ENCODE measurements around the gene GPLD1. TPM values are rescaled to one million over a fixed set of nuclear protein-coding genes. Genes with fewer than 3 reads are reported as not detected.

The GPLD1 gene
- total RNA-seq, 1 experiment from 2014 or later, result 0.71 TPM

- in situ Hi-C loops (cut with HindIII; ENCODE audit: low sequenced_read_pairs), result no loop called here
- DNase-seq (ENCODE audit: low spot score), result no peak
These were observed 24.9 kb downstream of the GPLD1 start for GRCh38 chr6:24464253-24465038.

- in situ Hi-C loops (cut with HindIII; ENCODE audit: low sequenced_read_pairs), result no loop called here
These were observed 28.4 kb downstream of the GPLD1 start for GRCh38 chr6:24460966-24461365.

GRCh38 chr6:24458941-24459340 lies 30.4 kb downstream of the GPLD1 start:
- in situ Hi-C loops (cut with HindIII; ENCODE audit: low sequenced_read_pairs), result no loop called here

More at GRCh38 chr6:24460966-24461365, 28.4 kb downstream of the GPLD1 start:
- no peak for DNase-seq (ENCODE audit: low spot score)

GRCh38 chr6:24458134-24458533 lies 31.2 kb downstream of the GPLD1 start:
- DNase-seq (ENCODE audit: low spot score), result no peak
- in situ Hi-C loops (cut with HindIII; ENCODE audit: low sequenced_read_pairs), result no loop called here

More at GRCh38 chr6:24458941-24459340, 30.4 kb downstream of the GPLD1 start:
- no peak for DNase-seq (ENCODE audit: low spot score)

GRCh38 chr6:24455061-24455460 lies 34.3 kb downstream of the GPLD1 start:
- DNase-seq (ENCODE audit: low spot score), result no peak
- in situ Hi-C loops (cut with HindIII; ENCODE audit: low sequenced_read_pairs), result no loop called here

GRCh38 chr6:24454452-24454851 lies 34.9 kb downstream of the GPLD1 start:
- DNase-seq (ENCODE audit: low spot score), result no peak
- in situ Hi-C loops (cut with HindIII; ENCODE audit: low sequenced_read_pairs), result no loop called here

- in situ Hi-C loops (cut with HindIII; ENCODE audit: low sequenced_read_pairs), result no loop called here
- no peak for DNase-seq (ENCODE audit: low spot score)
These were observed 35.5 kb downstream of the GPLD1 start for GRCh38 chr6:24453921-24454320.

- in situ Hi-C loops (cut with HindIII; ENCODE audit: low sequenced_read_pairs), result no loop called here
These were observed 37.6 kb downstream of the GPLD1 start for GRCh38 chr6:24451581-24452388.

GRCh38 chr6:24448828-24449525 lies 40.4 kb downstream of the GPLD1 start:
- no peak for DNase-seq (ENCODE audit: low spot score)
- in situ Hi-C loops (cut with HindIII; ENCODE audit: low sequenced_read_pairs), result no loop called here

More at GRCh38 chr6:24451581-24452388, 37.6 kb downstream of the GPLD1 start:
- no peak for DNase-seq (ENCODE audit: low spot score)

GRCh38 chr6:24448396-24448795 lies 41.0 kb downstream of the GPLD1 start:
- no peak for DNase-seq (ENCODE audit: low spot score)
- in situ Hi-C loops (cut with HindIII; ENCODE audit: low sequenced_read_pairs), result no loop called here

- DNase-seq (ENCODE audit: low spot score), result no peak
- in situ Hi-C loops (cut with HindIII; ENCODE audit: low sequenced_read_pairs), result no loop called here
These were observed 42.7 kb downstream of the GPLD1 start for GRCh38 chr6:24446670-24447069.

- no peak for DNase-seq (ENCODE audit: low spot score)
- in situ Hi-C loops (cut with HindIII; ENCODE audit: low sequenced_read_pairs), result no loop called here
These were observed 43.7 kb downstream of the GPLD1 start for GRCh38 chr6:24445704-24446103.

GRCh38 chr6:24444588-24444987 lies 44.8 kb downstream of the GPLD1 start:
- in situ Hi-C loops (cut with HindIII; ENCODE audit: low sequenced_read_pairs), result no loop called here
- DNase-seq (ENCODE audit: low spot score), result no peak

- no peak for DNase-seq (ENCODE audit: low spot score)
- in situ Hi-C loops (cut with HindIII; ENCODE audit: low sequenced_read_pairs), result no loop called here
These were observed 47.8 kb downstream of the GPLD1 start for GRCh38 chr6:24441599-24441904.

- in situ Hi-C loops (cut with HindIII; ENCODE audit: low sequenced_read_pairs), result no loop called here
- no peak for DNase-seq (ENCODE audit: low spot score)
These were observed 48.3 kb downstream of the GPLD1 start for GRCh38 chr6:24440897-24441598.

- in situ Hi-C loops (cut with HindIII; ENCODE audit: low sequenced_read_pairs), result no loop called here
- no peak for DNase-seq (ENCODE audit: low spot score)
These were observed 49.4 kb downstream of the GPLD1 start for GRCh38 chr6:24439858-24440539.

- DNase-seq (ENCODE audit: low spot score), result no peak
- in situ Hi-C loops (cut with HindIII; ENCODE audit: low sequenced_read_pairs), result no loop called here
These were observed 52.4 kb downstream of the GPLD1 start for GRCh38 chr6:24436979-24437378.

GRCh38 chr6:24432611-24433010 lies 56.8 kb downstream of the GPLD1 start:
- in situ Hi-C loops (cut with HindIII; ENCODE audit: low sequenced_read_pairs), result no loop called here
- no peak for DNase-seq (ENCODE audit: low spot score)

GRCh38 chr6:24431045-24431451 lies 58.3 kb downstream of the GPLD1 start:
- DNase-seq (ENCODE audit: low spot score), result peak; percentile 62
- in situ Hi-C loops (cut with HindIII; ENCODE audit: low sequenced_read_pairs), result no loop called here
